GM21390 (cell line): Measurements from ENCODE around the gene LDLR.
"Not testable (repeated sequence)": the region's sequence is repeated elsewhere in the genome, so short reads cannot be mapped to it uniquely, and the experiment has no call there.

Experiments used
- ATAC-seq: cut with Tn5 transposase; IDR thresholded peaks from one replicate; pipeline ENCODE4 v1.9.1; 2021; ENCODE audit not compliant: unreplicated experiment

Gene LDLR

GRCh38 chr19:11103667-11104066, 14.4 kb downstream of the LDLR start:
- ATAC-seq, result not testable (repeated sequence)

DNA sequence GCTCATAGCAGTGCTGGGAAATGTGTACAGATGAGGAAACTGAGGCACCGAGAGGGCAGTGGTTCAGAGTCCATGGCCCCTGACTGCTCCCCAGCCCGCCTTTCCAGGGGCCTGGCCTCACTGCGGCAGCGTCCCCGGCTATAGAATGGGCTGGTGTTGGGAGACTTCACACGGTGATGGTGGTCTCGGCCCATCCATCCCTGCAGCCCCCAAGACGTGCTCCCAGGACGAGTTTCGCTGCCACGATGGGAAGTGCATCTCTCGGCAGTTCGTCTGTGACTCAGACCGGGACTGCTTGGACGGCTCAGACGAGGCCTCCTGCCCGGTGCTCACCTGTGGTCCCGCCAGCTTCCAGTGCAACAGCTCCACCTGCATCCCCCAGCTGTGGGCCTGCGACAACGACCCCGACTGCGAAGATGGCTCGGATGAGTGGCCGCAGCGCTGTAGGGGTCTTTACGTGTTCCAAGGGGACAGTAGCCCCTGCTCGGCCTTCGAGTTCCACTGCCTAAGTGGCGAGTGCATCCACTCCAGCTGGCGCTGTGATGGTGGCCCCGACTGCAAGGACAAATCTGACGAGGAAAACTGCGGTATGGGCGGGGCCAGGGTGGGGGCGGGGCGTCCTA, 15.9 kb downstream of the LDLR start:
- no peak for ATAC-seq

- no peak for ATAC-seq
Observed at GRCh38 chr19:11106477-11106876, 17.2 kb downstream of the LDLR start.

DNA sequence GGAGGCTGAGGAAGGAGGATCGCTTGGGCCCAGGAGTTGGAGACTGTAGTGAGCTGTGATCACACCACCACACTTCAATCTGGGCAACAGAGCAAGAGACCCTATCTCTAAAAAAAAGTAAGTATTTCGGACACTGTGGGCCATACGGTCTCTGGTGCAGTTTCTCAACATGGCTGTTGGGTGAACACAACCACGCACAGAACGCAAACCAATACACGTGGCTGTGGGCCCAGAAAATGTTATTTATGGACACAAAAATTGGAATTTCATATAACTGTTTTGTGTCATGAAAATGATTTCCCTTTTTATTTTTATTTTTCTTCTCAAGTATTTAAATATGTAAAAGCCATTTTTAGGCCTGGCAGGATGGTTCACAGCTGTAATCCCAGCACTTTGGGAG, 19.5 kb downstream of the LDLR start:
- ATAC-seq, result no peak

GRCh38 chr19:11111117-11111770, 22.0 kb downstream of the LDLR start:
- no peak for ATAC-seq

- ATAC-seq, result no peak
Observed at GRCh38 chr19:11111771-11112144, 22.5 kb downstream of the LDLR start.

- no peak for ATAC-seq
Observed at GRCh38 chr19:11113140-11113708, 24.0 kb downstream of the LDLR start.

DNA sequence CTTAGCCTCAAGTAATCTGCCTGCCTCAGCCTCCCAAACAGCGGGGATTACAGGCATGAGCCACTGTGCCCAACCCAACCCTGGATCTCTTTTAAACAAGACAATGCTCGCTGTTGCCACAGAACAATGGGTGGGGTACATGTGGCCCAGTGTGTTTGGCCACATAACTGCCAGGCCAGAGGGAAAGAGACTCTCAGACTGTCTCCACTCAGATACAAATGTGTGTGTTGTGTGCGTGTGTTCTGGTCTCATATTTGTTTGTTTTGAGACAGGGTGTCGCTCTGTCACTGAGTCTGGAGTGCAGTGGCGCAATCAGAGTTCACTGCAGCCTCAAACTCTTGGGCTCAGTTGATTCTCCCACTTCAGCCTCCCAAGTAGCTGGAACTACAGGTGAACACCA, 25.8 kb downstream of the LDLR start:
- ATAC-seq, result no peak

DNA sequence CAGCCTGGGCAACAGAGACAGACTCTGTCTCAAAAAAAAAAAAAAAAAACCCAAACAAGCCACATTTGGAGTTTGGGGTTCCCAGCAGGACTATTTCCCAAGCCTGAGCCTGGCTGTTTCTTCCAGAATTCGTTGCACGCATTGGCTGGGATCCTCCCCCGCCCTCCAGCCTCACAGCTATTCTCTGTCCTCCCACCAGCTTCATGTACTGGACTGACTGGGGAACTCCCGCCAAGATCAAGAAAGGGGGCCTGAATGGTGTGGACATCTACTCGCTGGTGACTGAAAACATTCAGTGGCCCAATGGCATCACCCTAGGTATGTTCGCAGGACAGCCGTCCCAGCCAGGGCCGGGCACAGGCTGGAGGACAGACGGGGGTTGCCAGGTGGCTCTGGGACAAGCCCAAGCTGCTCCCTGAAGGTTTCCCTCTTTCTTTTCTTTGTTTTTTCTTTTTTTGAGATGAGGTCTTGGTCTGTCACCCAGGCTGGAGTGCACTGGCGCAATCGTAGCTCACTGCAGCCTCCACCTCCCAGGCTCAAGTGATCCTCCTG, 26.7 kb downstream of the LDLR start:
- ATAC-seq, result no peak

DNA sequence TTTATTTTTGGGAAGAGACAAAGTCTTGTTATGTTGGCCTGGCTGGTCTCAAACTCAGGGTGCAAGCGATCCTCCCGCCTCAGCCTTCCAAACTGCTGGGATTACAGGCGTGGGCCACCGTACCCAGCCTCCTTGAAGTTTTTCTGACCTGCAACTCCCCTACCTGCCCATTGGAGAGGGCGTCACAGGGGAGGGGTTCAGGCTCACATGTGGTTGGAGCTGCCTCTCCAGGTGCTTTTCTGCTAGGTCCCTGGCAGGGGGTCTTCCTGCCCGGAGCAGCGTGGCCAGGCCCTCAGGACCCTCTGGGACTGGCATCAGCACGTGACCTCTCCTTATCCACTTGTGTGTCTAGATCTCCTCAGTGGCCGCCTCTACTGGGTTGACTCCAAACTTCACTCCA, 27.2 kb downstream of the LDLR start:
- ATAC-seq, result no peak

DNA sequence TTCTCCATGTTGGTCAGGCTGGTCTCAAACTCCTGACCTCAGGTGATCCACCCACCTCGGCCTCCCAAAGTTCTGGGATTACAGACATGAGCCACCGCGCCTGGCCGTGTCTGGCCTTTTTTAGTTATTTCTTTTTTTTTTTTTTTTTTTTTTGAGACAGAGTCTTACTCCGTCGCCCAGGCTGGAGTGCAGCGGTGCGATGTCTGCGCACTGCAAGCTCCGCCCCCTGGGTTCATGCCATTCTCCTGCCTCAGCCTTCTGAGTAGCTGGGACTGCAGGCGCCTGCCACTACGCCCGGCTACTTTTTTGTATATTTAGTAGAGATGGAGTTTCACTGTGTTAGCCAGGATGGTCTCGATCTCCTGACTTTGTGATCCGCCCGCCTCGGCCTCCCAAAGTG, 32.7 kb downstream of the LDLR start:
- ATAC-seq, result not testable (repeated sequence)

- no peak for ATAC-seq
Observed at GRCh38 chr19:11123114-11123513, 33.9 kb downstream of the LDLR start.

- ATAC-seq, result not testable (repeated sequence)
Observed at GRCh38 chr19:11124157-11124556, 34.9 kb downstream of the LDLR start.

DNA sequence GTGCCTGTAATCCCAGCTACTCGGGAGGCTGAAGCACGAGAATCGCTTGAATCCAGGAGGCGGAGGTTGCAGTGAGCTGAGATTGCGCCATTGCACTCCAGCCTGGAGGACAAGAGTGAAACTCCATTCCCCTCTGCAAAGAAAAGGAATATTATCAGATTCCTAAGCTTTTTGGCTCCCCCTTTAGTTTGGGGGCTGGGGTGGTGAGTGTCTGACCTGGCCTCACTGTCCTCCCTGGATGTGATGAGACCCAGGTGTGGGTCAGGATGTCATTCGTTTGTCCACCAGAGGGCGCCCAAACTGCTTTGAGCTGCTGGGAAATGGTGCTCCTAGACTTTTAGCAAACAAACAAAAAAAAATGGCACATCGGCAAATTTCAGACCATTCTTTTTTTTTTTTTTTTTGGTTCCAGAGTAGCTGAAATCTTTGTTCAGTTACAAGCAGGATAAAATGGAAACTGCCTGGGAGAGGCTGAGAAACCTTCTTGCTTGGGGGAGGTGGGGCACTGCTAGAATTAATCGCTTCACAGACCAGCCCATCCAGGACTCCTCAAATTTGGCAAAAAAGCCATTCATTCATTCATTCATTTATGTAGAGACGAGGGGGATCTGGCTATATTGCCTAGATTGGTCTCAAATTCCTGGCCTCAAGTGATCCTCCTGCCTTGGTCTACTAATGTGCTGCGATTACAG, 36.9 kb downstream of the LDLR start:
- no peak for ATAC-seq

DNA sequence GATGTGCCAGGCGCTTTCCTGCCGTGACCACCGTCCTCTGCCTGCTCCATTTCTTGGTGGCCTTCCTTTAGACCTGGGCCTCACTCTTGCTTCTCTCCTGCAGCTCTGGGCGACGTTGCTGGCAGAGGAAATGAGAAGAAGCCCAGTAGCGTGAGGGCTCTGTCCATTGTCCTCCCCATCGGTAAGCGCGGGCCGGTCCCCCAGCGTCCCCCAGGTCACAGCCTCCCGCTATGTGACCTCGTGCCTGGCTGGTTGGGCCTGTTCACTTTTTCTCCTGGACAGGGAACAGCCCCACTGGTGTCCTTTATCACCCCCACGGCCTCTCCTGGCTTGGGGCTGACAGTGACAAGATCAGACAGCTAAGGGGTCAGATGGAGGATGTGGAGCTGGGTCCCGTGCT, 38.6 kb downstream of the LDLR start:
- ATAC-seq, result no peak

GRCh38 chr19:11130824-11131455, 41.7 kb downstream of the LDLR start:
- no peak for ATAC-seq

GRCh38 chr19:11131471-11131870, 42.2 kb downstream of the LDLR start:
- ATAC-seq, result no peak

GRCh38 chr19:11136400-11137101, 47.3 kb downstream of the LDLR start:
- ATAC-seq, result no peak

GRCh38 chr19:11137542-11138384, 48.5 kb downstream of the LDLR start:
- ATAC-seq, result no peak
